Measurements from ENCODE around the gene NOLC1. TPM values are rescaled to one million over a fixed set of nuclear protein-coding genes. Genes with fewer than 3 reads are reported as not detected.

Gene NOLC1
- total RNA-seq, 1 experiment from 2014 or later: 165 TPM

- Mint-ChIP-seq H3K27me3 (ENCODE audit: low read depth) (peaks cover 10% of the 10 kb centered on the region), H3K36me3 (peaks cover 8% of the 10 kb centered on the region), H3K4me3 (no peak overlapping the region), H3K4me1 (no peaks in the 10 kb centered on the region), H3K9me3 (peaks cover 16% of the 10 kb centered on the region), H3K27ac (no peak overlapping the region)
- no peak for TF ChIP-seq USF1 (CRISPR knock-in tag; IDR thresholded peaks at IDR 0.05)
- TF ChIP-seq ZNF532 (CRISPR knock-in tag; IDR thresholded peaks at IDR 0.05; ENCODE audit: borderline replicate concordance): no peak
- TF ChIP-seq NR1H2 (CRISPR knock-in tag; IDR thresholded peaks at IDR 0.05): no peak
- no peak for TF ChIP-seq JAZF1 (CRISPR knock-in tag; IDR thresholded peaks at IDR 0.05)
- POLR2A ChIA-PET: interaction anchor here (0.5 kb wide), 1 partner anchor 31 kb away, joined by 4 read pairs; no protein-coding TSS in a partner anchor
- ATAC-seq (no peak), DNase-seq (ENCODE audit: low spot score) (no peak)
- CTCF ChIA-PET: interaction anchor here (0.5 to 1.7 kb wide), 6 partner anchors 23 to 195 kb away, joined by 3 to 9 read pairs (median 4); no protein-coding TSS in a partner anchor
Observed at GRCh38 chr10:102208311-102209035, 56.3 kb downstream of the NOLC1 start.

- Mint-ChIP-seq H3K4me3 (no peak overlapping the region), H3K9me3 (peaks cover 8% of the 10 kb centered on the region), H3K4me1 (no peaks in the 10 kb centered on the region), H3K27me3 (ENCODE audit: low read depth) (peaks cover 9% of the 10 kb centered on the region), H3K27ac (no peak overlapping the region), H3K36me3 (no peaks in the 10 kb centered on the region)
- POLR2A ChIA-PET: no interaction called here
- DNase-seq (ENCODE audit: low spot score) (no peak), ATAC-seq (no peak)
- CTCF ChIA-PET: interaction anchor here (1.3 kb wide), 2 partner anchors 14 to 20 kb away, joined by 4 read pairs; partner anchors contain the start of gene ELOVL3
- TF ChIP-seq MXD4 (CRISPR knock-in tag; IDR thresholded peaks at IDR 0.05; ENCODE audit: borderline replicate concordance): no peak
- no peak for TF ChIP-seq ARID4B (CRISPR knock-in tag; IDR thresholded peaks at IDR 0.05; ENCODE audit: borderline replicate concordance)
- no peak for TF ChIP-seq ZNF121 (CRISPR knock-in tag; IDR thresholded peaks at IDR 0.05)
- TF ChIP-seq ZNF425 (CRISPR knock-in tag; conservative IDR thresholded peaks at IDR 0.05): no peak
- no peak for TF ChIP-seq TEAD4 (CRISPR knock-in tag; IDR thresholded peaks at IDR 0.05)
- no peak for TF ChIP-seq HMGA2 (CRISPR knock-in tag; IDR thresholded peaks at IDR 0.05)
- TF ChIP-seq EMX1 (CRISPR knock-in tag; IDR thresholded peaks at IDR 0.05): no peak
- no peak for TF ChIP-seq E2F4 (CRISPR knock-in tag; IDR thresholded peaks at IDR 0.05; ENCODE audit: borderline replicate concordance, low read depth)
- TF ChIP-seq NR3C1 (CRISPR knock-in tag; conservative IDR thresholded peaks at IDR 0.05; ENCODE audit: low read depth): no peak
- TF ChIP-seq NFE2L1 (CRISPR knock-in tag; IDR thresholded peaks at IDR 0.05): no peak
- no peak for TF ChIP-seq MLX (CRISPR knock-in tag; IDR thresholded peaks at IDR 0.05)
Observed at GRCh38 chr10:102211615-102212299, 59.6 kb downstream of the NOLC1 start.
